ENCODE data around the gene MFSD2A. TPM values are rescaled to one million over a fixed set of nuclear protein-coding genes. Genes with fewer than 3 reads are reported as not detected.
A peak's percentile ranks its signal among the peaks of the same experiment; 100 is the strongest.

MFSD2A gene
- total RNA-seq, 1 donor from 2014 or later: 3.3 TPM

GRCh38 chr1:39954324-39954869 lies 548 bp upstream of the MFSD2A start:
- peak overlapping the region; percentile 90 for H3K4me3 Mint-ChIP-seq (ENCODE audit: unreplicated experiment)
- no peak for DNase-seq (ENCODE audit: low read depth)
- TF ChIP-seq CTCF (IDR thresholded peaks at IDR 0.05; ENCODE audit: insufficient read depth, low read depth, low read length): no peak
- TF ChIP-seq EZH2 (IDR thresholded peaks at IDR 0.05; ENCODE audit: insufficient read depth, low read length): no peak
- peaks cover 9% of the 10 kb centered on the region for H4K20me1 ChIP-seq (ENCODE audit: insufficient read depth, low read length)
- H3K27ac Mint-ChIP-seq (ENCODE audit: unreplicated experiment): no peak overlapping the region
- peaks cover 5% of the 10 kb centered on the region for H3K36me3 Mint-ChIP-seq (ENCODE audit: low read depth, unreplicated experiment)
- peak overlapping the region; percentile 28 for H3K4me3 ChIP-seq (ENCODE audit: insufficient read depth, low read depth, low read length)
- no peak for FAIRE-seq
- H3K79me2 ChIP-seq (ENCODE audit: insufficient read depth, low read length): peaks cover 11% of the 10 kb centered on the region
- peak overlapping the region; percentile 63 for H3K9ac ChIP-seq (ENCODE audit: low read length)
- no peak overlapping the region for H3K27ac ChIP-seq (ENCODE audit: low read depth, low read length)
- peaks cover 9% of the 10 kb centered on the region for H3K4me1 ChIP-seq (ENCODE audit: insufficient read depth, low read length)
- H3K4me2 ChIP-seq (ENCODE audit: low read length): peak overlapping the region; percentile 95
- H3K9me3 ChIP-seq (ENCODE audit: insufficient read depth, low read depth, low read length): no peaks in the 10 kb centered on the region
- H3K36me3 ChIP-seq (ENCODE audit: insufficient read depth, low read length): no peaks in the 10 kb centered on the region
- peaks cover 2% of the 10 kb centered on the region for H3K9me3 Mint-ChIP-seq (ENCODE audit: unreplicated experiment)
- peaks cover 7% of the 10 kb centered on the region for H3K4me1 Mint-ChIP-seq (ENCODE audit: low read depth, unreplicated experiment)
- peak overlapping the region; percentile 82 for H2AFZ ChIP-seq (ENCODE audit: low read depth, low read length)
- no peaks in the 10 kb centered on the region for H3K27me3 ChIP-seq (ENCODE audit: insufficient read depth, low read length)
- H3K27me3 Mint-ChIP-seq (ENCODE audit: low read depth, unreplicated experiment): peaks cover 37% of the 10 kb centered on the region

- H3K4me1 ChIP-seq (ENCODE audit: insufficient read depth, low read length): peaks cover 12% of the 10 kb centered on the region
- H3K4me2 ChIP-seq (ENCODE audit: low read length): peak overlapping the region; percentile 95
- H3K79me2 ChIP-seq (ENCODE audit: insufficient read depth, low read length): peaks cover 11% of the 10 kb centered on the region
- H2AFZ ChIP-seq (ENCODE audit: low read depth, low read length): peak overlapping the region; percentile 82
- H3K27me3 Mint-ChIP-seq (ENCODE audit: low read depth, unreplicated experiment): peaks cover 37% of the 10 kb centered on the region
- peak overlapping the region; percentile 34 for H3K27ac Mint-ChIP-seq (ENCODE audit: unreplicated experiment)
- H3K9me3 ChIP-seq (ENCODE audit: insufficient read depth, low read depth, low read length): no peaks in the 10 kb centered on the region
- H3K4me3 Mint-ChIP-seq (ENCODE audit: unreplicated experiment): peak overlapping the region; percentile 90
- H3K36me3 Mint-ChIP-seq (ENCODE audit: low read depth, unreplicated experiment): peaks cover 3% of the 10 kb centered on the region
- H3K27me3 ChIP-seq (ENCODE audit: insufficient read depth, low read length): no peaks in the 10 kb centered on the region
- peak; percentile 42 for DNase-seq (ENCODE audit: low read depth)
- peak overlapping the region; percentile 16 for H3K27ac ChIP-seq (ENCODE audit: low read depth, low read length)
- FAIRE-seq: peak; percentile 13
- TF ChIP-seq EZH2 (IDR thresholded peaks at IDR 0.05; ENCODE audit: insufficient read depth, low read length) (no peak), CTCF (IDR thresholded peaks at IDR 0.05; ENCODE audit: insufficient read depth, low read depth, low read length) (no peak)
- H4K20me1 ChIP-seq (ENCODE audit: insufficient read depth, low read length): peaks cover 9% of the 10 kb centered on the region
- peak overlapping the region; percentile 80 for H3K9ac ChIP-seq (ENCODE audit: low read length)
- H3K36me3 ChIP-seq (ENCODE audit: insufficient read depth, low read length): no peaks in the 10 kb centered on the region
- H3K4me3 ChIP-seq (ENCODE audit: insufficient read depth, low read depth, low read length): peak overlapping the region; percentile 68
- peaks cover 2% of the 10 kb centered on the region for H3K9me3 Mint-ChIP-seq (ENCODE audit: unreplicated experiment)
- peaks cover 7% of the 10 kb centered on the region for H3K4me1 Mint-ChIP-seq (ENCODE audit: low read depth, unreplicated experiment)
Measured at GRCh38 chr1:39955547-39956539, 898 bp downstream of the MFSD2A start.

Data from astrocyte (in vitro differentiated cells and primary cell).